ENCODE results near the gene HCFC1. TPM values are rescaled to one million over a fixed set of nuclear protein-coding genes. Genes with fewer than 3 reads are reported as not detected.

Gene HCFC1
- total and polyA plus RNA-seq, 2 experiments from 2014 or later = 12.6 to 26.4 TPM

- no peaks in the 10 kb centered on the region for H3K4me1 ChIP-seq (ENCODE audit: insufficient read depth)
- in situ Hi-C loops (cut with MboI) = no loop called here
- H2AFZ ChIP-seq = no peak overlapping the region
- no peak overlapping the region for H3K27ac ChIP-seq
- H3K27me3 ChIP-seq (replicated peaks; ENCODE audit: insufficient read depth) = no peaks in the 10 kb centered on the region
- H3K79me2 ChIP-seq (ENCODE audit: insufficient read depth) = peaks cover 19% of the 10 kb centered on the region
- H4K20me1 ChIP-seq (ENCODE audit: insufficient read depth) = no peaks in the 10 kb centered on the region
- peak; percentile 42 for DNase-seq
- H3K9me2 ChIP-seq (ENCODE audit: insufficient read depth) = no peaks in the 10 kb centered on the region
- no peak overlapping the region for H3K9ac ChIP-seq
- H3K4me2 ChIP-seq (ENCODE audit: unreplicated experiment) = no peak overlapping the region
- no peaks in the 10 kb centered on the region for H3F3A ChIP-seq (ENCODE audit: insufficient read depth)
- WGBS, 2 experiments (ENCODE audit: low coverage in 1 of 2, low lambda C conversion rate in 2 of 2, missing lambda C conversion rate in 2 of 2) = 24 to 37% methylated on average over 11 to 14 of the region's 20 CpGs
- no peaks in the 10 kb centered on the region for H3K36me3 ChIP-seq (ENCODE audit: low read depth)
- TF ChIP-seq EZH2phosphoT487 (IDR thresholded peaks at IDR 0.05; ENCODE audit: insufficient read depth, low read depth) (no peak), EZH2 (IDR thresholded peaks at IDR 0.05; ENCODE audit: insufficient read depth, poor library complexity, severe bottlenecking) (no peak)
- H3K4me3 ChIP-seq = no peak overlapping the region
- no peaks in the 10 kb centered on the region for H3K9me3 ChIP-seq (ENCODE audit: low read depth)
These were observed 42.2 kb upstream of the HCFC1 start for GRCh38 chrX:154013614-154014360.

- no peaks in the 10 kb centered on the region for H3F3A ChIP-seq (ENCODE audit: insufficient read depth)
- no peaks in the 10 kb centered on the region for H3K9me3 ChIP-seq (ENCODE audit: low read depth)
- H3K36me3 ChIP-seq (ENCODE audit: low read depth) = no peaks in the 10 kb centered on the region
- H2AFZ ChIP-seq = no peak overlapping the region
- no peak overlapping the region for H3K4me2 ChIP-seq (ENCODE audit: unreplicated experiment)
- no peak for TF ChIP-seq EZH2phosphoT487 (IDR thresholded peaks at IDR 0.05; ENCODE audit: insufficient read depth, low read depth)
- TF ChIP-seq EZH2 (IDR thresholded peaks at IDR 0.05; ENCODE audit: insufficient read depth, poor library complexity, severe bottlenecking) = no peak
- no peak overlapping the region for H3K9ac ChIP-seq
- H4K20me1 ChIP-seq (ENCODE audit: insufficient read depth) = no peaks in the 10 kb centered on the region
- H3K9me2 ChIP-seq (ENCODE audit: insufficient read depth) = no peaks in the 10 kb centered on the region
- DNase-seq = no peak
- no peaks in the 10 kb centered on the region for H3K4me1 ChIP-seq (ENCODE audit: insufficient read depth)
- H3K27ac ChIP-seq = no peak overlapping the region
- H3K79me2 ChIP-seq (ENCODE audit: insufficient read depth) = peaks cover 12% of the 10 kb centered on the region
- no peaks in the 10 kb centered on the region for H3K27me3 ChIP-seq (replicated peaks; ENCODE audit: insufficient read depth)
- 72 to 89% methylated on average over 5 to 13 of the region's 17 CpGs for WGBS, 2 experiments (ENCODE audit: low coverage in 1 of 2, low lambda C conversion rate in 2 of 2, missing lambda C conversion rate in 2 of 2)
- H3K4me3 ChIP-seq = no peak overlapping the region
- in situ Hi-C loops (cut with MboI) = no loop called here
These were observed 41.4 kb upstream of the HCFC1 start for GRCh38 chrX:154013001-154013421.

DNA sequence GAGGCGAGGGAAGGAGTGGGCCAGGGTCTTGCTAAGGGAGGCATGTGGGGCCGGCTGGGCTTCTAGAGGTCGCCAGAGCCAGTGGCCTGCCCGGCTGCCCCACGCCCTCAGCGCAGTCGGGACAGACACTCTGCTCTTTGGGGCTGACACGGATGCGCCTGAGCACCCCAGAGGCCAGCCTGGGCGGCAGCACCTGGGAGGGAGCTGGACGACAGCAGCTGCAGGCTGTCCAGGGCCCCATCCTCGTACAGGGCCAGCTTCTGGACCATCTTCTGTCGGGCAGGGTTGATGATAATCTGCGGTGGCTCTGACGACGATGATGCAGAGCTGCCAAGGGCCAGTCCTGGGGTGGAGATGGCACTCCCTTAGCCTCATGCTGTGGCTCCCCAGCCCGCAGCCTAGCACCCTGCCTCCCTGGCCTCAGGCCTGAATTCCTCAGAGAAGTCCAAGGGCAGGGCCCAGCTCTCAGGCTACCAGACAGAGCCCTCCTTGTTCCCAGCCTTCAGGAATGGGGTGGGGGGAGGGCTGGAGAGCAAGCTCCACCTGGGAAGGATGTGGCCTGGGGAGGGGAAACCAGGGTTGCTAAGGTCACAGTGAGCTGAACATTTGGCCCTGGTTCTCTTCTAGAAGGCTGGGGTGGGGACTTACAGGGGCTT is 40.8 kb upstream of the HCFC1 start:
- H3K4me3 ChIP-seq = no peak overlapping the region
- H3K9me2 ChIP-seq (ENCODE audit: insufficient read depth) = no peaks in the 10 kb centered on the region
- H3K9ac ChIP-seq = no peak overlapping the region
- H3K4me1 ChIP-seq (ENCODE audit: insufficient read depth) = no peaks in the 10 kb centered on the region
- H3K27ac ChIP-seq = no peak overlapping the region
- H3K4me2 ChIP-seq (ENCODE audit: unreplicated experiment) = no peak overlapping the region
- DNase-seq = no peak
- H4K20me1 ChIP-seq (ENCODE audit: insufficient read depth) = no peaks in the 10 kb centered on the region
- H2AFZ ChIP-seq = no peak overlapping the region
- peaks cover 8% of the 10 kb centered on the region; the same call in 1 of the 2 replicates for H3K79me2 ChIP-seq (ENCODE audit: insufficient read depth)
- no peaks in the 10 kb centered on the region for H3K9me3 ChIP-seq (ENCODE audit: low read depth)
- H3F3A ChIP-seq (ENCODE audit: insufficient read depth) = no peaks in the 10 kb centered on the region
- in situ Hi-C loops (cut with MboI) = no loop called here
- WGBS, 2 experiments (ENCODE audit: low coverage in 1 of 2, low lambda C conversion rate in 2 of 2, missing lambda C conversion rate in 2 of 2) = 55 to 71% methylated on average over 8 to 11 of the region's 17 CpGs
- no peaks in the 10 kb centered on the region for H3K36me3 ChIP-seq (ENCODE audit: low read depth)
- TF ChIP-seq EZH2 (IDR thresholded peaks at IDR 0.05; ENCODE audit: insufficient read depth, poor library complexity, severe bottlenecking) = no peak
- no peak for TF ChIP-seq EZH2phosphoT487 (IDR thresholded peaks at IDR 0.05; ENCODE audit: insufficient read depth, low read depth)
- no peaks in the 10 kb centered on the region for H3K27me3 ChIP-seq (replicated peaks; ENCODE audit: insufficient read depth)

DNA sequence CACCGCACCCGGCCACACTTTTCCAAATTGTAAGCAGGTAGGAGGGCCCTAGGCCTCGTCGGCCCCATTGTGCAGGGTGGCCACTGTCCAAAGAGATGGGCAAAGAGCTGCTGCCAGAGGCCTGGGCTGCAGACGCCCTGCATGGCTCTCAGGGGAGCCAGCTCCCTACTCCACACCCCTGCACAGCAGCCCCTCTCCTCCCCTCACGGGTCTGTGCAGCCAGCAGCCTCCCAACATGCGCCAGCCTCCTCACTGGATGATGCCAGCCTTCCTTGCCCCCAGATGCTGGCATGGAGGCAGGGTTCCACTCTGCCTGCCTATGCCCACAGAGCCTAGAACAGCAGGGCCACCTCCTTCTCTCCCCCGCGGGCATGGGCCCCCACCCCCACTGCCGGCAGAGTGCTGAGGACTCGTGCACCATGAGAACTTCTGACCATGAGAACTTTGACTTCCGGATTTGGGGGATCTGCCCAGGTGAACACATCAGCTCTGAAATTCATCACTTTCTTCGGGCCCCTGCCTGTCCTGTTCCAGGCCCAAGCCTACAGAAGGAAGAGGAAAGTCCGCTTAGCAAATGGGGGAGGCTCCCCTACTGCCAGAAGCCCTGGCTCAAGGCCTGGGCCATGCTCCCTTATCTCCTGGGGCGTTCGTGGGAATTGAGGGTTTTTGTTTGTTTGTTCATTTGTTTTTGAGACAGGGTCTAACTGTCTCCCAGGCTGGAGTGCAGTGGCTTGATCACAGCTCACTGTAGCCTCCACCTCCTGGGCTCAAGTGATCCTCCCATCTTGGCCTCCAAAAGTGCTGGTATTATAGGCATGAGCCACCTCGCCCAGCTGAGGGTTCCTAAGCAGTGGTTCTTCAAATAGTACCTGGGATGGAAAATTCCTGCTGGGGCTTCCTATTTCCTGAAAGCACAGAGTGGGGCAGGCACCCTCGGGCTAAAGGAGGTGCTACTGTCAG is 40.0 kb upstream of the HCFC1 start:
- no peaks in the 10 kb centered on the region; the same call in 1 of the 2 replicates for H3K79me2 ChIP-seq (ENCODE audit: insufficient read depth)
- no peak for DNase-seq
- 85 to 95% methylated on average over 12 to 14 of the region's 18 CpGs for WGBS, 2 experiments (ENCODE audit: low coverage in 1 of 2, low lambda C conversion rate in 2 of 2, missing lambda C conversion rate in 2 of 2)
- no peak for TF ChIP-seq EZH2 (IDR thresholded peaks at IDR 0.05; ENCODE audit: insufficient read depth, poor library complexity, severe bottlenecking)
- TF ChIP-seq EZH2phosphoT487 (IDR thresholded peaks at IDR 0.05; ENCODE audit: insufficient read depth, low read depth) = no peak
- H3K4me2 ChIP-seq (ENCODE audit: unreplicated experiment) = no peak overlapping the region
- no peaks in the 10 kb centered on the region for H3K36me3 ChIP-seq (ENCODE audit: low read depth)
- H2AFZ ChIP-seq = no peak overlapping the region
- H3K27ac ChIP-seq = no peak overlapping the region
- no peak overlapping the region for H3K4me3 ChIP-seq
- H3K27me3 ChIP-seq (replicated peaks; ENCODE audit: insufficient read depth) = no peaks in the 10 kb centered on the region
- no peaks in the 10 kb centered on the region for H3K4me1 ChIP-seq (ENCODE audit: insufficient read depth)
- H3K9me2 ChIP-seq (ENCODE audit: insufficient read depth) = no peaks in the 10 kb centered on the region
- H4K20me1 ChIP-seq (ENCODE audit: insufficient read depth) = no peaks in the 10 kb centered on the region
- in situ Hi-C loops (cut with MboI) = no loop called here
- no peaks in the 10 kb centered on the region for H3K9me3 ChIP-seq (ENCODE audit: low read depth)
- no peaks in the 10 kb centered on the region for H3F3A ChIP-seq (ENCODE audit: insufficient read depth)
- no peak overlapping the region for H3K9ac ChIP-seq
